GM18951 (cell line): Measurements from ENCODE around the gene NRF1.

ENCODE experiments used
- POLR2A ChIP-seq: IDR thresholded peaks from 4 replicates; pipeline ENCODE4 v1.6.1; 2011; ENCODE audit warnings: mild to moderate bottlenecking; ENCODE audit not compliant: insufficient read length, insufficient read depth; ENCODE audit errors: extremely low read depth
- in situ Hi-C: fragments of 300-500 bp; cut with MboI; formaldehyde crosslinking; loops from one replicate; pipeline ENCODE4 v1.12.0; 2022; ENCODE audit warnings: low sequenced_read_pairs, mixed read lengths, inconsistent platforms; ENCODE audit not compliant: unreplicated experiment

Gene NRF1

GRCh38 chr7:129804111-129804889 is 192.8 kb downstream of the NRF1 start:
- no peak for TF ChIP-seq POLR2A
- in situ Hi-C loops: no loop called here

DNA sequence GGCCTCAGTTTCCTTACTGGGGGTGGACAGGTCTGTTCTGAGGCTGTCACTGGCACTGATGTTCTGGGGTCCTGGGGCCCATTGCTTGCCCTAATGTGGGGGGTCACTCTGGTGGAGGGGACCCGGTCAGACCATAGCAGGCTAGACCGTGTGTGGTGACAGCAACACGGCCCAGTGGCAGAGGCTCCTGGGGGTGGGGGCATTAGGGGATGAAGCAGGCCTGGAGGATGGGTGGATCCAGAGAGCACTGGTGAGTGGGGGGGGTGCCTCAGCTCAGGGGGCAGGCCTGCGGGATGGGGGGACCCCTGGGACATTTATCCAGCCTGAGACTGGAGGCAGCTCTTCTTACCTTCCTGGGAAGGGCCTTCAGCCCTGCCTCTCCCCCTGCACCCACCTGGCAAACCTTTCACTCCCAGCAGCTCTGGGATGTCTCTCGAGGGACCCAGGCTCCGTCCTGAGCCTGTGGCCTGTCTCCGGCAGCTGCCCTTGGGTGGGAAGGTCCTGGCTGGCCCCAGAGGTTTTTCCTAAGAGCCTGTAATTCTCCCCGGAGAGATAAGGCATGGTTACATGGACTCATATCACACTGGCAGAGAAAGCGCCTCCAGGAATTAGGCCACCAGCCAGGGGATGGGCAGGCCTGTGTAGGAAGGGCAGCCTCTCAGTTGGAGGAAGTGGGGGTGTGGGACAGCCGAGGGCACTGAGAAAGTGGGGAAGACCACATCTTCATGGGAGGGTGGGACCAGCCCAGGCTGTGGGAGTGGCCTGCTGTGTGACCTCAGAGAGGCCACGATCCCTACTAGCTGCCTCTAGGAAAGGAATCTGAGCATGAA is 193.6 kb downstream of the NRF1 start:
- no peak for TF ChIP-seq POLR2A
- in situ Hi-C loops: no loop called here
